GM19455 (cell line): ENCODE data around the gene FRMPD3.

Experiments used
- ATAC-seq: cut with Tn5 transposase; IDR thresholded peaks from one replicate; pipeline ENCODE4 v1.9.1; 2021; ENCODE audit not compliant: unreplicated experiment

The FRMPD3 gene

GRCh38 chrX:107477406-107477805 lies 28.0 kb downstream of the FRMPD3 start:
- ATAC-seq: no peak

DNA sequence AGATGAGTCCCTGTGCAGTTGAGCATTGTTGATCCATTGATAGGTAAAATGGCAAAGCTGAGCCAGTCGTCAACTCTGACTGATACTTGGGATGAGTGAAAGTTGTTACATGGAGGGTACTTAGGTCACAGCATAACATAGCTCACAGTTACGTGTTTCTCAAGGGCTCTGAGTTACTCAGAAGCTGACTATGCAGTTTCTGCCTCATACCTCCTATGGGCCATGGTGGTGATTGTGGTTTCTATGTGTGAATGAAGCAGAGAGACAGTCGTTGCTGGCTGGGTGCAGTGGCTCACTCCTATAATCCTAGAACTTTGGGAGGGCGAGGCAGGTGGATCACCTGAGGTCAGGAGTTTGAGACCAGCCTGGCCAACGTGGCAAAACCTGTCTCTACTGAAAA lies 30.8 kb downstream of the FRMPD3 start:
- ATAC-seq: no peak

DNA sequence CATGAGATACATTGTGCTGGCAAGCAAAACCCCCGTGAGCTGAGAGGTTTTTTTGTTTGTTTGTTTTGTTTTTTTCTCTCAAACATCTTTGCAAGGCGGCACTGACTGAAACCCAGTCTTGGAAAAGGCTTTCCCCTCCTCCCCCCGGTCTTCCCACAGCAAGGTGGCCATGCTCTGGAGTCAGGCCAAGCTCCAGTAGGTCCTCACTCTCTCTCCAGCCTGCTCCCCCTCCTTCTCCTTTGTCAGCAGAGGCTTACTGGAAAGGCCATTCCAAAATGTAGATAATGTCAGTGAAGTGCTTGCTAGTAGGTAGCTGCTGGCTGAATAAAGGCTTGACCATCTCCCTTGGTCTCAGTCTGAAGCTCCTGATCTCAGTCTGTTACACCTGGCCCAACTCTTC lies 32.6 kb downstream of the FRMPD3 start:
- ATAC-seq: no peak

DNA sequence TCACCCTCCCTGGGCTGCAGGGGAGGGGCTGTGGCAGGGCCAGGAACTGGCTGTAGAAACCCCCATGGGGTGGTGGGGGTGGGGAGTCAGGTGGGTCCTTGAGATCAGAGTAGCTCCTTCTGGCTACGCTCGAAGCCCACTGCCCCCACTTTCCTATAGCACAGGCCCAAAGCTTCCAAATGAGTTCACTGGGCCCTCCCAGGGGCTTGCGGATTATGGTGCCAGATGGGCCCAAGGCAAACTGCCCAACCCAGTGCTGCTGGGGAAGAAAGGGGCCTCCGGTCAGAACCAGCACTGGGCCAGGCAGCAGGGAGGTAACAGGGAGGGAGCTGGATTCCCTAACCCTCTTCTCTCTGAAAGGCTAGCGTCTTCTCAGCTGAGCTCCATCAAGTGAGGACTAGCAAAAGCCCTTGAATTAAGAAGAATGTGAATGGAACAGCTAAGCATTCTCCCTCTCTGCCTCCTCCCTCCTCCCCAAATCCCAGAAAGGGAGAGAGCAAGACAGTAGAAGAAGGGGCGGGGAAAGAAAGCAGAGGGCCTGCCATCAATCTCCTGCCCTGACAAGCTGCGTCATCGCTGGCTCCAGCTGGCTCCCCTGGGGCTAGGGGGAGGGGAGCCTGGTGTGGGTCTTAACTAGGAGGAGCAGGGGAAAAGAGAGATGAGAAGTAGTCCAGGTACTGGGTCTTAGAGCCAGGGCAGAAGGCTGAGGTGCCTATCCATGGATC lies 34.7 kb downstream of the FRMPD3 start:
- ATAC-seq: no peak

DNA sequence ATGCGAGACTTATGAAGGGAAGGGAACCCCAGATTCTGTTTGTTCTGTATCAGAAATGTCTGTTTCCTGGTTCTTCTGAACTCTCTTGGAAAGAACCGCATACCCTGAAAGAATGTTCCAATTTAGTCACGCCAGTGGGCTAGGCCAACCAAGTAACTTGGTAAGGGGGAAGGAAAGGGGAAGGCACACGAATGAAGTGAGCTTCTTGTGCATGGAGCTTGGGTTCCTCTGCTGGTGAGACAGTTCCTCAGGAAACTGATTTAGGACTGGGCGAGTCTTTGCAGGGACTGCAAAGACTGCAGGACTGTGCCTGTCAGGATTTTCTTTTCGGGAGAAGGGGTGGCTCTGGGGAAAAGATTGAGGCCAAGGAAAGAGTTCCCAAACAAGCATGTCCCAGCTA lies 35.6 kb downstream of the FRMPD3 start:
- no peak for ATAC-seq

GRCh38 chrX:107493141-107493540 lies 43.7 kb downstream of the FRMPD3 start:
- no peak for ATAC-seq

GRCh38 chrX:107496786-107497185 lies 47.3 kb downstream of the FRMPD3 start:
- ATAC-seq: no peak
